Colonic mucosa (tissue), 4 donors: ENCODE measurements around the gene PPBP. TPM values are rescaled to one million over a fixed set of nuclear protein-coding genes. Genes with fewer than 3 reads are reported as not detected.
A peak's percentile ranks its signal among the peaks of the same experiment; 100 is the strongest.

Source experiments
- DNase-seq: peaks from one replicate; pipeline ENCODE4 v3.0.0-alpha.2; 2020
- H3K27ac ChIP-seq: fragments of 200-600 bp; one replicate; pipeline ENCODE4 v1.8.0; 2021
- H3K27me3 ChIP-seq: fragments of 200-600 bp; one replicate; pipeline ENCODE4 v1.8.0; 2021
- H3K36me3 ChIP-seq: fragments of 200-600 bp; one replicate; pipeline ENCODE4 v1.8.0; 2021
- H3K4me1 ChIP-seq: fragments of 200-600 bp; one replicate; pipeline ENCODE4 v1.8.0; 2021; ENCODE audit warnings: mild to moderate bottlenecking
- H3K4me3 ChIP-seq: fragments of 200-600 bp; one replicate; pipeline ENCODE4 v1.8.0; 2021
- H3K9ac ChIP-seq, 2 donors: one replicate each; pipeline ENCODE4 v1.7.0; 2013; ENCODE audit warnings: control low read depth in 2 of 2, low read depth in 2 of 2, low read length in 2 of 2
- H3K9me3 ChIP-seq: fragments of 200-600 bp; one replicate; pipeline ENCODE4 v1.8.0; 2021
- CTCF ChIP-seq: fragments of 200-600 bp; IDR thresholded peaks from one replicate; pipeline ENCODE4 v1.8.0; 2022; ENCODE audit warnings: antibody characterized with exemption, mild to moderate bottlenecking
- intact Hi-C: fragments of 100-400 bp; cut with DNase I; formaldehyde crosslinking; loops from one replicate; pipeline ENCODE4 v1.14.1; 2022
- total RNA-seq, 2 donors: library from RNA; stranded (reverse); fragmentation: NEBNext Ultra II Directional in 1 of 2; extraction: Animal tissue kit (Norgen Biotek cat#: 25700) in 1 of 2; gene quantifications; one replicate each; pipeline ENCODE4 v1.2.1, GENCODE V29; 2021
- donor health status: healthy.
- donor health status: DM: no; HTN: no; CAD: no.
- donor health status: DM: no; HTN: no; CAD: no.

PPBP gene
- total RNA-seq, 2 donors from 2014 or later: not detected

GRCh38 chr4:74030285-74030684, 42.3 kb upstream of the PPBP start:
- Histone ChIP-seq H3K9ac (no peak overlapping the region), H3K9me3 (no peaks in the 10 kb centered on the region), H3K36me3 (no peaks in the 10 kb centered on the region), H3K27me3 (no peaks in the 10 kb centered on the region), H3K4me3 (no peak overlapping the region), H3K27ac (no peak overlapping the region), H3K4me1 (no peaks in the 10 kb centered on the region)
- no peak for TF ChIP-seq CTCF
- intact Hi-C loops: no loop called here
- DNase-seq: no peak

DNA sequence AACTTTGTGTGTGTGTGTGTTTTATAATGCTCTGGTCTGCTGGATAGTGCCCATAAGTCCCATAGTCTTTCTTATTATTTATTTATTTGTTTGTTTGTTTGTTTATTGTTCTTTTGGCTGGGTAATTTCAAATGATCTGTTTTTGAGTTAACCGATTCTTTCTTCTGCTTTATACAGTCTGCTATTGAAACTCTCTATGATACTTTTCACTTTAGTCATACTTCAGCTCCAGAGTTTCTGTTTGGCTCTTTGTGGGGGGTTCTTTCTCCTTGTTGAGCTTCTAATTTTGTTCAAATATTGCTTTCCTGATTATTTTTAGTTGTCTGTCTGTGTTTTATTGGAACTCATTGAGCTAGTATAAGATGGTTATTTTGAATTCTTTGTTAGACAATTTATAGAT, 40.5 kb upstream of the PPBP start:
- Histone ChIP-seq H3K27ac (no peak overlapping the region), H3K4me3 (no peak overlapping the region), H3K36me3 (no peaks in the 10 kb centered on the region), H3K9me3 (no peaks in the 10 kb centered on the region), H3K27me3 (no peaks in the 10 kb centered on the region), H3K9ac (no peak overlapping the region), H3K4me1 (no peaks in the 10 kb centered on the region)
- no peak for DNase-seq
- intact Hi-C loops: no loop called here
- TF ChIP-seq CTCF: no peak

- no peak for TF ChIP-seq CTCF
- H3K27me3 ChIP-seq: no peaks in the 10 kb centered on the region
- no peaks in the 10 kb centered on the region for H3K9me3 ChIP-seq
- peak overlapping the region; percentile 76 for H3K27ac ChIP-seq
- H3K4me3 ChIP-seq: no peak overlapping the region
- H3K9ac ChIP-seq: peak overlapping the region in 1 of 2 donors; percentile 68
- H3K36me3 ChIP-seq: no peaks in the 10 kb centered on the region
- intact Hi-C loops: no loop called here
- no peaks in the 10 kb centered on the region for H3K4me1 ChIP-seq
- DNase-seq: peak; percentile 66
Measured at GRCh38 chr4:74023709-74024108, 35.7 kb upstream of the PPBP start.

- no peaks in the 10 kb centered on the region for H3K27me3 ChIP-seq
- H3K36me3 ChIP-seq: no peaks in the 10 kb centered on the region
- H3K9ac ChIP-seq: no peak overlapping the region
- no peak overlapping the region for H3K4me3 ChIP-seq
- no peak for DNase-seq
- H3K9me3 ChIP-seq: no peaks in the 10 kb centered on the region
- TF ChIP-seq CTCF: no peak
- intact Hi-C loops: no loop called here
- no peaks in the 10 kb centered on the region for H3K4me1 ChIP-seq
- H3K27ac ChIP-seq: no peak overlapping the region
Measured at GRCh38 chr4:74021601-74022000, 33.6 kb upstream of the PPBP start.

- no peak for DNase-seq
- no peak overlapping the region for H3K27ac ChIP-seq
- TF ChIP-seq CTCF: no peak
Measured at GRCh38 chr4:74018771-74019170, 30.8 kb upstream of the PPBP start.

DNA sequence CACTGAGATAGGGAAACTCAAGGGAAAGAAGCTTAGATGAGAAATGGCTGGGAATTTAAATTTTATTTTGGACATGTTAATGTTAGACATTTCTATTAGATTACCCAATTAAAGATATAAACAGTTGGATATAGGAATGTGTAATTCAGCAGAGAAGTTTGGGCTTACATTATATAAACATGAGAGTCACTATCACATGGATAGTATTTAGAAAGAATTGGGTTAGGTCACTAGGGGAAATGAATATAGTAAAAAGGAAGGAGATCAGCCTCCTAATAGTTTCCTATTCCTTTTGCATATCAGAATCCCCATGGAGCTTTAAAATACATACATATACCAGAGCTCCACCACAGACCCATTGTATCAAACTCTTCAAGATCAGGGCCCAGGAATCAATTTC, 30.1 kb upstream of the PPBP start:
- Histone ChIP-seq H3K4me3 (no peak overlapping the region), H3K4me1 (no peaks in the 10 kb centered on the region), H3K36me3 (no peaks in the 10 kb centered on the region), H3K27me3 (no peaks in the 10 kb centered on the region), H3K9ac (no peak overlapping the region), H3K9me3 (no peaks in the 10 kb centered on the region), H3K27ac (no peak overlapping the region)
- no peak for DNase-seq
- intact Hi-C loops: no loop called here
- TF ChIP-seq CTCF: no peak

More at GRCh38 chr4:74018771-74019170, 30.8 kb upstream of the PPBP start:
- H3K27me3 ChIP-seq: no peaks in the 10 kb centered on the region
- no peaks in the 10 kb centered on the region for H3K36me3 ChIP-seq
- H3K4me1 ChIP-seq: no peaks in the 10 kb centered on the region
- no peak overlapping the region for H3K4me3 ChIP-seq
- intact Hi-C loops: no loop called here
- H3K9me3 ChIP-seq: no peaks in the 10 kb centered on the region
- no peak overlapping the region for H3K9ac ChIP-seq
